ENCODE results near the gene TAS1R3.

- TF ChIP-seq, protein P1, sequence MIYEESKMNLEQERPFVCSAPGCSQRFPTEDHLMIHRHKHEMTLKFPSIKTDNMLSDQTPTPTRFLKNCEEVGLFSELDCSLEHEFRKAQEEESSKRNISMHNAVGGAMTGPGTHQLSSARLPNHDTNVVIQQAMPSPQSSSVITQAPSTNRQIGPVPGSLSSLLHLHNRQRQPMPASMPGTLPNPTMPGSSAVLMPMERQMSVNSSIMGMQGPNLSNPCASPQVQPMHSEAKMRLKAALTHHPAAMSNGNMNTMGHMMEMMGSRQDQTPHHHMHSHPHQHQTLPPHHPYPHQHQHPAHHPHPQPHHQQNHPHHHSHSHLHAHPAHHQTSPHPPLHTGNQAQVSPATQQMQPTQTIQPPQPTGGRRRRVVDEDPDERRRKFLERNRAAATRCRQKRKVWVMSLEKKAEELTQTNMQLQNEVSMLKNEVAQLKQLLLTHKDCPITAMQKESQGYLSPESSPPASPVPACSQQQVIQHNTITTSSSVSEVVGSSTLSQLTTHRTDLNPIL (CRISPR knock-in tag; IDR thresholded peaks at IDR 0.05; ENCODE audit: low read depth): no peak
- TF ChIP-seq SNAI2 (CRISPR knock-in tag; IDR thresholded peaks at IDR 0.05) (no peak), ESRRG (CRISPR knock-in tag; IDR thresholded peaks at IDR 0.05) (no peak), ZNF70 (CRISPR knock-in tag; IDR thresholded peaks at IDR 0.05) (no peak)
Measured at GRCh38 chr1:1285102-1285571, 45.9 kb upstream of the TAS1R3 start.
